Omental fat pad (tissue), 4 donors: ENCODE measurements around the gene RAPSN. TPM values are rescaled to one million over a fixed set of nuclear protein-coding genes. Genes with fewer than 3 reads are reported as not detected.
A peak's percentile ranks its signal among the peaks of the same experiment; 100 is the strongest.

Source experiments
- ATAC-seq: fragments of 150-250 bp; one replicate; pipeline ENCODE4 v1.9.1; 2016; ENCODE audit warnings: mild to moderate bottlenecking, moderate library complexity; ENCODE audit not compliant: low FRiP score
- DNase-seq: peaks from one replicate; pipeline ENCODE4 v3.0.0-alpha.2; 2019; ENCODE audit warnings: low spot score
- CTCF ChIP-seq, 3 donors: fragments of 450-650 bp; IDR thresholded peaks; one replicate each; pipeline ENCODE4 v1.5.1; 2016 to 2017; ENCODE audit warnings: antibody characterized with exemption in 3 of 3, mild to moderate bottlenecking in 3 of 3, moderate library complexity in 2 of 3
- total RNA-seq, 4 donors: library from RNA; depleted of rRNA; stranded (reverse); fragments of >200 nt; gene quantifications; one replicate each; pipeline ENCODE4 v1.1.0, GENCODE V29; 2016

Gene RAPSN
- total RNA-seq, 4 donors from 2014 or later: 0.24 to 0.37 TPM; not detected in 2

- TF ChIP-seq CTCF (IDR thresholded peaks at IDR 0.05): no peak
- DNase-seq: no peak
- ATAC-seq: no peak
Measured at GRCh38 chr11:47415091-47415854, 33.7 kb downstream of the RAPSN start.

- DNase-seq: no peak
- TF ChIP-seq CTCF (IDR thresholded peaks at IDR 0.05): no peak
- no peak for ATAC-seq
Measured at GRCh38 chr11:47414685-47415070, 34.3 kb downstream of the RAPSN start.

GRCh38 chr11:47413908-47414684 lies 34.8 kb downstream of the RAPSN start:
- no peak for DNase-seq
- peak; percentile 19 for ATAC-seq
- no peak for TF ChIP-seq CTCF (IDR thresholded peaks at IDR 0.05)

GRCh38 chr11:47413351-47413750 lies 35.6 kb downstream of the RAPSN start:
- no peak for ATAC-seq
- TF ChIP-seq CTCF (IDR thresholded peaks at IDR 0.05): no peak
- no peak for DNase-seq

- peak in 1 of 3 donors; percentile 14 for TF ChIP-seq CTCF (IDR thresholded peaks at IDR 0.05)
- DNase-seq (no peak), ATAC-seq (no peak)
Measured at GRCh38 chr11:47411884-47412746, 36.8 kb downstream of the RAPSN start.

- DNase-seq (no peak), ATAC-seq (no peak)
- no peak for TF ChIP-seq CTCF (IDR thresholded peaks at IDR 0.05)
Measured at GRCh38 chr11:47410370-47411264, 38.3 kb downstream of the RAPSN start.
